Endometrial microvascular endothelial cells (primary cell): Measurements from ENCODE around the gene GDPGP1. TPM values are rescaled to one million over a fixed set of nuclear protein-coding genes. Genes with fewer than 3 reads are reported as not detected.
"Not testable (repeated sequence)": the region's sequence is repeated elsewhere in the genome, so short reads cannot be mapped to it uniquely, and the experiment has no call there.

Experiments used
- in situ Hi-C: cut with HindIII; loops from 2 replicates; pipeline ENCODE4 v1.10.0; 2017; ENCODE audit warnings: low sequenced_read_pairs, low pct_unique_long_range_greater_than_20kb; ENCODE audit errors: inconsistent ontology term
- total RNA-seq: library from RNA; depleted of rRNA; stranded (reverse); fragments of >200 nt; gene quantifications from one replicate; pipeline ENCODE4 v1.2.3, GENCODE V29; 2015; ENCODE audit errors: inconsistent ontology term

The GDPGP1 gene, protein sequence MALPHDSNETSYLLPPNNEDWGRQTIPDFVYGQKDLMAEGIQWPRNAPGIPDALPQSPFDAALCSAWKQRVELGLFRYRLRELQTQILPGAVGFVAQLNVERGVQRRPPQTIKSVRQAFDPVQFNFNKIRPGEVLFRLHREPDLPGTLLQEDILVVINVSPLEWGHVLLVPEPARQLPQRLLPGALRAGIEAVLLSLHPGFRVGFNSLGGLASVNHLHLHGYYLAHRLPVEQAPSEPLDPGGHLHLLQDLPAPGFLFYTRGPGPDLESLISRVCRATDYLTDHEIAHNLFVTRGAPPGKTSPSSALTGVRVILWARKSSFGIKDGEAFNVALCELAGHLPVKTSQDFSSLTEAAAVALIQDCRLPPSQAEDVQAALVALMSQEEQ
- 11.6 TPM for total RNA-seq

DNA sequence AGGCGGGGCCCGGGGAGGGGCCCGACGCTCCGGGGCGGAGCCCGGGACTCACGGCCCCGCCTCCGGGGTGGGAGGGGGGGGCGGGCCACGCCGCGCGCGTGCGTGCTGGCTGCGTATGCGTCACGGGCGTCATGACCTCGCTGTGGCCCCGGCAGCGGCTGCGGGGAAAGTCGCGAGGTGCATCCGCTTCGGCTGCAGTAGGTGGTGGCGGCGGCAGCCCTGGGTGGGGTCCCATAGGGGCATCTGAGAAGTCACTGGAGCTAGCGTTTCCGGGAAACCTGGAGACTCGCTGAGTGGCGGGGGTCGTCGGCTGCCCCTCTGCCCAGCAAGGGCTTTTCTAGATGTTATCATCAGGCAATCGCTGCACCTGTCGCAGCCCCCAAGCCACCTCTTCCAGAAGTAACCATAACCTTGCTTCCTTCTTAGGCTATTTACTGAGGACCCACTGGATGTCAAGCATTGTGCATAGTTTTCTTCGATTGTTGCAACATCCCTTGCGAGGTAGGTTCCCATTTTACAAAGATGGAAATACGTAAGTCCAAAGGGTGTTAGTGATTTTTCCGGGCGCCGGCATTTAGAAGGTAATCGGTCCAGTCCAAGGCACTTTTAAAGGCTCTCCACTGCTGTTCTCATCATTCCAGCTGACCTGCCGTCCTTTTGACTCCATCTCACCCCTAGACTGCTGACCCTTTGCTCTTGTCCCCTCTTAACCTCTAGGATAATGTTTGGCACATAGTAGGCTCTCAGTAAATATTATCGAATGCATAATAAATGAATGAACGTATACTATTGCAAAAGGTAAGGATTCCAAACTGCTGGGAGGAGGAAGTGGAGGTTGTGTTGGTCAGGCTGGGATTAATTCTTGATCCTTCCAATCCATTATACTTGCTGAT, at the start of gene GDPGP1:
Gene GDPGP1 (plus strand): TSS at position 114 of the 893 bp plus-strand sequence. CDS start 6,700 bp downstream, outside the sequence.
- in situ Hi-C loops = no loop called here

DNA sequence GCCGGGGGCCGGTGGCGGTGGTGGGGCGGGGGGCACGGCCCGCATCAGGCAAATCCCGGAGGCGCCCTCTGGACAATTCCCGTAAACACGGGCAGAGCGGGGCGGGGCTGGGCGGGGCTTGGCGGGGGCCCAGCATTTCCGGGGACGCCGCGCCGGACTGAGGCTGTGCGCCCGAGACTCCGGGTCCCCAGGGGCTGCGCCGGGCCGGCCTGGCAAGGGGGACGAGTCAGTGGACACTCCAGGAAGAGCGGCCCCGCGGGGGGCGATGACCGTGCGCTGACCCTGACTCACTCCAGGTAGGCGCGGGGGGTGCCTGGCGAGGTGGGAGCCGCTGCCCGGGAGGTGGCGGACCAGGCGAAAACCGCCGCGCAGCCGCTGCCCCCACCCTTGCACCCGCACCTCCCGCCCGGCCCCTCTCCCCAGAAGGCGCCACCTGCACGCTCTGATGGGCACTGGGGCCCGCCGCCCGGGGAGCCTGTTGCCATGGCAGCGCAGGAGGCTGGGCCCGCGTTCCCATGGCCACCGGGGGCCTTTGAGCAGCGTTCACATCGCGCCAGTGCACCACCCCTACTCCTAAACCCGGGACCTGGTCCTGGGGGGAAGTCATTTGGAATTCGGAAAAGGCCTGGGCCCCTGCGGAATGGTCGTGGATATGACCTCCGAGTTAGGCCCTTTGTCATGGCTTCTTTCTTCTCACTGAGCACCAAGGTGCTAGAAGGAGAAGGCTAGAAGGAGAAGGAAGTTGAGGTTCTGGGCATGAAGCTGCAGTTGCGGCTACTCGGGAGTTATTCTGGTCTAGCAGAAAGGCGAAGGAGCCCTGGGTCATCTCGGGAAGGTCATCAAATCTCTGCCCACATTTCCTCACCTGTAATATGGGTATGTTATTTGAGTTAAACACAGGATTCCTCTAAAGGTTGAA, 49.0 kb upstream of the GDPGP1 start:
- in situ Hi-C loops = no loop called here

DNA sequence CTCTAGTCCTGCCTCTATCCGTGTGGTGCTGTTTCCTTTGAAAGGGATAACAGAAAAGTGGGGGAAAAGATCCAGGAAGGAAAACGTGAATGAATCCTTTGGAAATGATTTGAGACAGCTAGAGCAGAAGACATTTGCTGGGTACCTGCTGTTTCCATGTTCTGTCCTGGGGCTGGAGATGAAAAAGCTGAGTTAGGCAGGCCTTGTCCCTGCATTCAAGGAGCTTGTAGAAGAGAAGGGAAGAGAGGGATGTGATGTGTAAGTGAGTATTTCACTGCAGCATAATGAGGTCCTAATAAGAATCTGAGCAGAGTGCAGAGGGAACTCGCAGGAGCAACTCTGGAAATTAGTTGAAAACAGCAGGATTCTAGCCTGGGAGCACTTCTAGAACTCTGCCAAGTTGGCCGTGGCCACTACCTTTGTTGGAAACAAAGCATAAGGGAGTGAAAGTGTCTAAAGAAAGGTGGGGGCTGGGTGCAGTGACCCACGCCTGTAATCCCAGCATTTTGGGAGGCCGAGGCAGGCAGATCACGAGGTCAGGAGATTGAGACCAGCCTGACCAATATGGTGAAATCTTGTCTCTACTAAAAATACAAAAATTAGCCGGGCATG, 46.6 kb upstream of the GDPGP1 start:
- in situ Hi-C loops = no loop called here

DNA sequence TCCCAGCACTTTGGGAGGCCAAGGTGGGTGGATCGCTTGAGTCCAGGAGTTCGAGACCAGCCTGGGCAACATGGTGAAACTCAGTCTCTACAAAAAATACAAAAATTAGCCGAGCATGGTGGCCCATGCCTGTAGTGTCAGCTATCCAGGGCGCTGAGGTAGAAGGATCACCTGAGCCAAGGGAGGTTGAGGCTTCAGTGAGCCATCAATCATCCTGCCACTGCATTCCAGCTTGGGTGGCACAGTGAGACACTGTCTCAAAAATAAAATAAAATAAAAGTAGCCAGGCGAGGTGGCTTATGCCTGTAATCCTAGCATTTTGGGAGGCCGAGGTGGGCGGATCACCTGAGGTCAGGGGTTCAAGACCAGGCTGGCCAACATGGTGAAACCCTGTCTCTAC, 45.9 kb upstream of the GDPGP1 start:
- in situ Hi-C loops = not testable (repeated sequence)

DNA sequence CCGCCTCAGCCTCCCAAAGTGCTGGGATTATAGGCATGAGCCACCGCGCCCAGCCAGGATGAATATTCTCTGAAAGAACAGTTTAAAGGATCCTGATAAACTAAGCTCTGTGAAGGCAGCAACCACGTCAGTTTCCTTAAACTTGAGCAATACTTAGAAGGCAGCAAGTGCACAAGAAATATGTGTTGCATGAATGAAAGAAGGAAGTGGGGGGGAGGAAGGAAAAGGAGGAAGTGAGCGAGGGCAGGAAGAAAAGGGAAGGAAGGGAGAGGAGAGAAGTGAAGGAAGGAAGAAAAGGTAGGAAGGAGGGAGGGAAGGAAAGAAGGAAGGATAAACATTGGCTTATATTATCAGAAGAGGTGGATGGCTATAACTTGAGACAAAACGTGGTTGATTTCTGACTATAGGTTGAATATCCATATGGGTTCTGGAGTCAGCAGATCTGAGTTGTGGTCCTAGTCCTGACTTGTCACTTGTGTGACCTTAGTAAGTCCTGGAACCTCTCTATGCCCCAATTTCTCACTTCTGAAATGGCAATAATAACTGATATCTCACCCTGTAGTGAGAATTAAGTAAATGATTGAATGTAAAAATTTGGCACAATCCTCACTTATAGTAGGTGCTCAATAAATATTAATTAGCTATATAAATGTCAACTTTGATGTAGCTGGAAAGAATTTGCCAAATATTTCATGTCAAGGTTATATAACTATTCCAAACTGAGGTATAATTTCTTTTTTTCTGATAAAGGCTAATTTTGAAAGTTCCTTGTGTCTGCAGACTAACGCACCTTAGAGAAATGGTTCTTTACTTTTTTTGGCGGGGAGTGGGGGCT, 44.9 kb upstream of the GDPGP1 start:
- in situ Hi-C loops = no loop called here

DNA sequence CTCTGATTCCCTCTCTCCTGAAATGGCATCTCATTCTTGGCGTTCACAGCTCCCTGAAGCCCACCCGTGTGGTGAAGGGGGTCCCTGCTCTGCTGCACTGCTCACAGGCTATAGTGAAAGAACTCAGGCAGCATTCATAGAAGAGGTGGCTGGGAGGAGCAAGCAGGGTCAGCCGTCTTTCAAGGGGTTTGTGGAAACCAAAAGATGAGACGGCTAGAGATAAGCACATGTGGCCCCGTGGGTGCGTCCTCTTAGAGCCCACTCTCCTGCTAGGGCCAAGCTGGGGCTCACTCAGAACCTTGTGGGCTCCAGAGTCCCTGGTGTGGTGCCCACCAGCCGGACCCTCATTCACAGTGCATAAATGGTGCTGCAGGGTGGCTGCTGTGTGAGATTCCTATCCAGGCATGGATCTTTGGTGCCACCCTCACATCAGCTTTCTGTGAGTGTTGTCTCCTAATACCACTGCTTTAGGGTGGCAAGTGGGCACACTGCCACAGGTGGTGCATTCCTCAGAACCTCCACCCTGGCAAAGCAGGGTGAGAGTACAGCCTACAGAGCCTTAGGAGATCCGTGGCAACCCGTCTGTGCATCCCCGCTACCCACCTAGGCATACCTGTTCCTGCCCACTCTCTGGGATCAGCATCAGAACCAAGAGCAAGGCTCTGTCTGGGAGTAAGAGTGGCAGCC, 44.1 kb upstream of the GDPGP1 start:
- in situ Hi-C loops = no loop called here

DNA sequence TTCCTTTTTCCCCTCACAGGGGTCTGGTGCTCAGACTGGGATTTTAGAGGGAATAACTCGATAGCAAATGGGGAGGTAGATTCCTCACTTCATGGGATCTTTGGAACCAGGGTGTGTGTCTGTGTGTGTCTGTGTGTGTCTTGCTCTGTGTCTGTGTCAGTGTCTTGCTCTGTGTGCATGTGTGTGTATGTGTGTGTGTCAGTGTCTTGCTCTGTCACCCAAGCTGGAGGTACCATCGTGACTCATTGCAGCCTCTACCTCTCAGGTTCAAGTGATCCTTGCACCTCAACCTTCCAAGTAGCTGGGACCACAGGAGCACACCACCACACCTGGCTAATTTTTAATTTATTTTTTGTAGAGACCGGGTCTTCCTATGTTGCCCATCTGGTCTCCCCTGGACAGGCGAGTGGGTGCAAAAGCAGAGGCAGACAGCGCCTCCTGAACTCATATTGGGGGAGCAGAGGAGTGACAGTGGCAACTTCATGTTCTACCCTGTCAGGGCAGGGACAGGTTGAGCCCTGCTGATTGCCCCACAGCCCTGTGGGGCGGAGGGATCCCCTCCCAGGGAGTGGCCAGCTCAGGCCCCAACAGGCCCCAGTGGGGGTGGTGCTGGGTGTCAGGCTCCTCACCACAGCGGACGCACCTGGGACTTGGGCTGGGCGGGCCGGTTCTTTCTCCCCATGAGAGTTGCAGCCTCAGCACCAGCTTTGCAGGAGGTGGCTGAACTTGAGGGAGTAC, 43.2 kb upstream of the GDPGP1 start:
- in situ Hi-C loops = no loop called here

DNA sequence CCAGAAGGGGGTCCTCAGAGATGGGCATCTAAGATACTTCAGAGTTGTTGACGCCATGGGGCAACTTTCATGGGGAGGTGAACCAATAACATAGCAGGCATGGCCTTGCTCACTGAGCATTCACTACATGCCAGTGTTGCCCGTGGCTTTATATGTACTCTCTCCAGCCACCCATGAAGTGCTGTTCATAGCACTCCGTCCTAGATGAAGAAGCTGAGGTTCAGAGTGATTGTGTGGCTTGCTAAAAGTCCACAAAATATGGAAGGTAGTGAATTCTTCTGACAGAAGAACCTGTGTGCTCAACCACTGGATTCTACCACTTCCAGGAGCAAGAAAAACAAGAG, 42.7 kb upstream of the GDPGP1 start:
- in situ Hi-C loops = no loop called here

DNA sequence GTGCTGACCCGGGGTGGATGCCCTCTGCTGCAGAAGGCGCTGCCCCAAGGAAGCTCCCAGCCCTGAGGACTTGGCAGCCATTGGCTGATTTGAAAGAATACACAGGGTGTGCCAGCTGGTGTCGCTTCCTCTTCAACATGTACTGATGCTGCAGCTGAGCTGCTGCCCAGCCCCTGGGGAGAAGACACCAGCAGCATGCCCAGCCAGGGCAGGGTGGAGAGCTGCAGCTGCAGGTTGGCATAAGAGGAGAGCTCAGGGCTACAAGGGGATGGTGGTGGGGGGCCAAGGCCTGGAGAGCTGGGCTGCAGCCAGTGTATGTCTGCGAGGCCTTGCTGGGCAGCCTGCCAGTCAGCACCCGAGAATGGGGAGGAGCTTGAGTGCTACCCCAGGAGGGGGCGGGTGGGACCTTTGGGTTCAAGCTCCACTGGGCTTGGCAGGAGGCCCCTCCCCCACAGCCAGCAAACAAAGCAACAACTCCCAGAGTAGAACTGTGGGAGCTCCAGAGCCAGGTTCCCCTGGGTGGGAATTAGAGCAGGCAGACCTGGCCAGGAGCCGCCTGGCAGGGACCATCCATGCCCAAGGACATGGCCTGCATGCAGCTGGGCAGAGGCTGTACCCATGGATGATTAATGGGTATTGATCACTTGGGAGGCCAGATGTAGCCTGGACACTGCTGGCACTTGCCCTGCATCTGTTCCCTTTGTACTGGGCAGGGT, 42.1 kb upstream of the GDPGP1 start:
- in situ Hi-C loops = no loop called here

DNA sequence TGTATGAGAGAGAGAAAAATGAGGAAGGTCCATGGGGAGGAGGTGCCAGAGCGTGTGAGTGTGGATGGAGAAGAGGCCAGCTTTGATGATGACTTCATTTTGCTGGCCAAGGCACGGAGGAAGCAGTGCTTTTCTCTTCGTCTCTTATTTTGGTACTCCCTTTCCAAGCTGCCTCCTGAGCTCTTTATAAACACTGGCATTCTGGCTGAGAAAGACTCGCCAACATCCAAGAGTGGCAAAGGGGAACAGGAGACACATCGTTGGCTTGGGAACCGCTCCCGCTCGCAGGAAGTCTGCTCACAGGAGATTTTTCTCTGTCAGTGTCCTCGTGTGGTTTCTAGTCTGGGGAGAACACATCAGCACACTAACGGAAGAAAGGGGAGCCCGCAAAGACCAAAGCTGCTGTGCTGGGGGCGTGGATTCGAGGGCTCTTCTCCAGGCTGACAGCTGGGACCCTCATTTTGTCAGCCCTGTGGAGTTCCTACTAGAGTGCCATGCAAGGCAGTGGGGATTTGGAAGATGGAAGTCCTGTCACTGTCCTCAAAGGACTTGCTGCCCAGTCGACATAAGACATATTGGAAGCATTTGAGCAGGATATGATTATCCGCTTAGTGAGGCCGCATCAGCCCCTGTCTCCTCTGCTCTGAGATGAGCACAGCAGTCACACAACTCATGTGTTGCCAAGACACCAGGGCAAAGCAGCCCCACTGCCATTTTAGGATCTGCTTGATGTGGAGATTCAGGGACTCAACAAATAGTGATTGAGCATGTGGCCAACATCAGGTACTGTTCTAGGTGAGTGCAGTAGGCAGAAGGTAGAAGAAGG, 40.8 kb upstream of the GDPGP1 start:
- in situ Hi-C loops = no loop called here

DNA sequence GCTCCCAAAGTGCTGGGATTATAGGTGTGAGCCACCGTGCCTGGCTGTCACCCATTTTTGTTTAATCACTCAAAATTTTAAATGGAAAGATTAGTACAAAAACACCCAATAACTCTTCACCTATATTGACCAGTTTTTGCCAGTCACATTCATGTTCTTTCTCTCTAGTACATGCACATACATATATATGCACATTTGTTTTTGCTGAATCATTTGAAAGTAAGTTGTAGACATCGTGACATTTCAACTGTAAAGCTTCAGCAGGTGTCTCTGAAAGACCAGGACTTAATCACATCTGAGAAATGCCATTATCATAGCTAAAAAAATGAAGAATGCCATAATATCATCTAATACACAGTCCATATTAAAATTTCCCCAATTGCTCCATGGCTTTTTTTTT, 39.4 kb upstream of the GDPGP1 start:
- in situ Hi-C loops = no loop called here

DNA sequence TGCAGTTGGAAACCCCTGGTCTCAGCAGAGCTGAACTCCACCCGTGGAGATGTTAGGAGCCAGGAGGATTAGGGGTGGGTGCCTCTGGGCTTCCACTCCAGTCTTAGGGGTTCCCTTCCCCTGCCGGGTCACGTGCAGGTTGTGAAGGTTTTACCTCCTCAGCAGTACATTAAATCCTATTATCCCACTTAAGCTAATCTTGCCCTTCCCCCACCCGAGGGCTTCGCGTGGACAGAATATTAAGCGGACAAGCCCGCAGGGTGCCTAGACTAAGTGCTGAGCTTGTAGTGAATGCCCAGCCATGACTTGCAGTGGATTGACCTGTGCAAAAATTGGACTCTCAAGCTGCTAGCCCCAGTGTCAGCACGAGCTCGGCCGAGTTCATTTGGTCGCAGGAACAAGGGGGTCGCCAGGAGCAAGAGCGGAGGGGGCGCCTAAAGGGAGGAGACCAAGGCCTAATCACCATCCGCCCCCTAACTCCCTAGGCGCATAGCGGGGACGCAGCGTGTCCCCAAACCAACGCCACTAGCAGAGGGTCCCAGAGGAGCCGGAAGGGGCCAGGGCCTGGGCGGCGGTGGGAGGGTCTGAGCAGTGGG, 33.4 kb upstream of the GDPGP1 start:
- in situ Hi-C loops = no loop called here

DNA sequence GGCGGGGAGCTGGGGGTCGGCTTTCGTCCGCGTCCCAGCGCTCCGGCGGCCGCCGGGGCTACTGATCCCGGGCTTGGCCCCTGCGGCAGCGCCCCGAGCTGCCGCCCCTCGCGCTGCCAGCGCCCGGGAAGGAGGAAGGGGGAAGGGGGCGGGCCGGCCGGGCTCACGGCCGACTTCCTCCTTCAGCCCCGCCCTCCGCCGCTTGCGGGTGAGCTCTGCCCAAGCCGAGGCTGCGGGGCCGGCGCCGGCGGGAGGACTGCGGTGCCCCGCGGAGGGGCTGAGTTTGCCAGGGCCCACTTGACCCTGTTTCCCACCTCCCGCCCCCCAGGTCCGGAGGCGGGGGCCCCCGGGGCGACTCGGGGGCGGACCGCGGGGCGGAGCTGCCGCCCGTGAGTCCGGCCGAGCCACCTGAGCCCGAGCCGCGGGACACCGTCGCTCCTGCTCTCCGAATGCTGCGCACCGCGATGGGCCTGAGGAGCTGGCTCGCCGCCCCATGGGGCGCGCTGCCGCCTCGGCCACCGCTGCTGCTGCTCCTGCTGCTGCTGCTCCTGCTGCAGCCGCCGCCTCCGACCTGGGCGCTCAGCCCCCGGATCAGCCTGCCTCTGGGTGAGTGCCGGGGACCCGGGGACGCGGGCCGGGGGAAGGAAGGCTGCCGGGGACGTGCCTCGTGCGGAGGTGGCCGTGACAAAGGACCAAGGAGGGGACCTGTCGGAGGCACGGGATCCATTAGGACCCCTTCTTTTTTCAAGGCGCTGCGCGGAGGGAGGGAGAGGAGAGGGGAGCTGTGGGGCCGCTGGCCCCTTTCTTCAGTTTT, 32.7 kb upstream of the GDPGP1 start, which contains the start of gene SEMA4B:
Gene SEMA4B (plus strand): TSS at position 201 of the 814 bp plus-strand sequence. CDS start 249 bp downstream, at position 450.
- in situ Hi-C loops = no loop called here

DNA sequence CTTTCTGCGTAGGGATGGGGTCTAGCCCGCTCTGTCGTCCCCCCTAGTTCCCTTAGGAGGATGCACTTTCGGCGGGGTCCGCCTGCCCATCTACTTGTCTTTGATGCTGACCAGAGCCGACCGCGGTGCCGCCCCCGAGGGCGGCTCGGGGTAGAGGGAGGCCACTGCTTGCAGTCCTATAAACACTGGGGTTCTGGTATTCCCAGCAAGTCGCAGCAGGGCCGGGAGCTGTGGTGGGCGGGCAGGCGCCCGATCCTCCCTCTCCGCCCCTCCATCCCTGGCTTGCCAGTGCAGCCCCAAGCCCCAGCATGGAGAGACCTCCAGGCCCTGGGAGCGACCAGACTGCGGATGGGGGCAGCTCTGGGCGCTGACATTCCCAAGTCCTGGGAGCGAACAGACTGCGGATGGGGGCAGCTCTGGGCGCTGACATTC, 32.0 kb upstream of the GDPGP1 start:
- in situ Hi-C loops = no loop called here
